HUES64 (cell line): Measurements from ENCODE around the gene RAD23B.

Experiments
- H3K27ac ChIP-seq: 2 replicates; pipeline ENCODE4 v1.7.0; 2013; ENCODE audit warnings: low read depth, low read length, inconsistent platforms
- H3K27me3 ChIP-seq: 2 replicates; pipeline ENCODE4 v1.6.1; 2013; ENCODE audit warnings: mild to moderate bottlenecking, low read length; ENCODE audit not compliant: insufficient read depth
- H3K36me3 ChIP-seq: 2 replicates; pipeline ENCODE4 v1.6.1; 2013; ENCODE audit warnings: mild to moderate bottlenecking, low read length; ENCODE audit not compliant: insufficient read depth
- H3K4me1 ChIP-seq: 2 replicates; pipeline ENCODE4 v1.6.1; 2013; ENCODE audit warnings: mild to moderate bottlenecking, low read length, moderate library complexity; ENCODE audit not compliant: insufficient read depth
- H3K4me3 ChIP-seq: 2 replicates; pipeline ENCODE4 v1.5.1; 2013; ENCODE audit warnings: mild to moderate bottlenecking, low read length, moderate library complexity
- H3K9ac ChIP-seq: 2 replicates; pipeline ENCODE4 v1.6.1; 2013; ENCODE audit warnings: mild to moderate bottlenecking, low read depth, low read length
- H3K9me3 ChIP-seq: 2 replicates; pipeline ENCODE4 v1.6.1; 2013; ENCODE audit warnings: low read depth, low read length; ENCODE audit not compliant: insufficient read depth
- WGBS: fragments of 150-250, 120-280 bp; methylation state at CpG from one replicate; pipeline ENCODE4 v1.1.7; 2013; ENCODE audit warnings: missing lambda C conversion rate; 5-methylcytosine and 5-hydroxymethylcytosine counted together

Gene RAD23B

DNA sequence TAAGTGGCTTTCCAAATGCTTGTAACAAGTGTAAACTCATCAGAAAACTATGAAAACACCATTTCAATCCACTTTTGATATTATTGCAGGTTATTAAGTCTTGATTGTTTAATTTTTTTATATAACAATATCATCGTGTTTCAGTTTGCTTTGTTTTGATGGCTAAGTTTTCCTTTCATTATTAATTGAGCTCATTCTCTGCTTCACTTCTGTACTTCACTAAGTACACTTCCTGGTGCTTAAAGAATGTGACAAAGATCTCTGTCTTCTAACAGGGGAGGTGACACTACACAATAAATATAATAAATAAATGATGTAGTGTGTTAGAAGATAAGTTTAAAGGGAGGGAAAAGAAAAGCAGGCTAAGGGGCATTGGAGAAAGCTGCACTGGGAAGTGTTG is 13.0 kb upstream of the RAD23B start:
- Histone ChIP-seq H3K36me3 (no peaks in the 10 kb centered on the region), H3K27me3 (no peaks in the 10 kb centered on the region), H3K27ac (no peak overlapping the region), H3K4me3 (no peak overlapping the region), H3K9me3 (peaks cover 5% of the 10 kb centered on the region), H3K9ac (no peak overlapping the region), H3K4me1 (no peaks in the 10 kb centered on the region)
- WGBS, result no CpG with 5 or more reads among the region's 1 CpG

DNA sequence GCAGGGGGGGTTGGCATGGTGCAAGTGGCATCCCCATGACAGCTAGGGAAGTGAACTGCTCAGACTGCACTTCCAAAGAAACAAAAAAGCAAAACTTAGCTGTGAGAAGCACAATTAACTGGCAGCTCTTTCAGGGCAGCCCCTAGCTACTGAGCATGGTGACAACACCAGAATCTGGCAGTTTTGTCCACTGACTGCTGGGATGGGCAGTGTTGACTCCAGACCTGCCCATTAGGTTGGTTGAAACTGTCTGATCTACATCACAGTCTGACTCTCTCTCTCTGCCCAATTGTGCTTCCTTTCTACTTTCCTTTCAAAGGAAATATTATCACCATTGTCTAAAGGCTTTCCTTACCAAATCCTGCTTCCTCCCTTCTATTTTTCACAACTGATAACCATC is 12.5 kb upstream of the RAD23B start:
- no peaks in the 10 kb centered on the region for H3K27me3 ChIP-seq
- no peak overlapping the region for H3K4me3 ChIP-seq
- H3K4me1 ChIP-seq, result no peaks in the 10 kb centered on the region
- H3K9me3 ChIP-seq, result no peaks in the 10 kb centered on the region
- H3K27ac ChIP-seq, result no peak overlapping the region
- no peaks in the 10 kb centered on the region for H3K36me3 ChIP-seq
- no peak overlapping the region for H3K9ac ChIP-seq

DNA sequence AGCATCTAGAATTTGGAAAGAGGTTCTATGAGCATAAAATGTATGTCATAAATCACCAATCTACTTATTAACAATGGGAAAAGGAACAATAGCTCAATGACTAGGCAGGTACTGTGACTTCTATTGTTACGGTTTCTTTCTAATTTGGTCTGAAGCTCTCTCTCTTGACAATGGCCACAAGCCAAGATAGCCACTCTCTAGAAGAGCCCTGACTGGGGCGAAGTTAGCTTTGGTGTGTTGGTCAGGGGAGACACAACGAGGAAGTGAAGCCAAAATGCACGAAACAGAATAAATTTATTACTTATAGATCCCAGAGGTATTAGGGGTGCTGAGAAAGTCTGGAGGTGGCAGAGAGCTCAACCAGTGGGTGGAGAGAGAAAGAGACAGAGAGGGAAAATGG is 9.4 kb upstream of the RAD23B start:
- no peak overlapping the region for H3K4me3 ChIP-seq
- 0 out of 2 replicates have a peak, but pooled peaks cover 2% of the 10 kb centered on the region for H3K4me1 ChIP-seq
- no peaks in the 10 kb centered on the region for H3K27me3 ChIP-seq
- no peaks in the 10 kb centered on the region for H3K36me3 ChIP-seq
- H3K27ac ChIP-seq, result no peak overlapping the region
- 97% methylated on average over 2 of the region's 4 CpGs for WGBS
- H3K9ac ChIP-seq, result no peak overlapping the region
- no peaks in the 10 kb centered on the region for H3K9me3 ChIP-seq

DNA sequence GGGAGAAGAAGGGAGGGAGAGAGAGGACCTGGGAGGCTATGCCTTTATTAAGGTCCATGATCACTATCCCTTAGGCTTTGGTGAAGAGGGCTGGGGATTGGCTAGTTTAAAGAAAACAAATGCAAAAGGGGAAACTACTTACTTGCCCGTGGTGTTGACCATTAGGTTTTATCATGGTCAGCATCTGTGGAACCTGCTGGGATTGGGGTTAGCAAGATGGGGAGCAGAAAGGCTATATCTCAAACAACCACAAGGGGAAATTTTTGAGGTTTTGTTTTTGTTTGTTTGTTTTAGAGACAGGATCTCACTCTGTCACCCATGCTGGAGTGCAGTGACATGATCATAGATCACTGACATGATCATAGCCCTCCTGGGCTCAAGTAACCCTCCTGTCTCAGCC is 9.0 kb upstream of the RAD23B start:
- 74% methylated on average over 1 of the region's 1 CpG for WGBS
- H3K4me3 ChIP-seq, result no peak overlapping the region
- H3K9ac ChIP-seq, result no peak overlapping the region
- no peak overlapping the region for H3K27ac ChIP-seq
- 0 out of 2 replicates have a peak, but pooled peaks cover 2% of the 10 kb centered on the region for H3K4me1 ChIP-seq
- H3K36me3 ChIP-seq, result no peaks in the 10 kb centered on the region
- H3K27me3 ChIP-seq, result no peaks in the 10 kb centered on the region
- no peaks in the 10 kb centered on the region for H3K9me3 ChIP-seq

DNA sequence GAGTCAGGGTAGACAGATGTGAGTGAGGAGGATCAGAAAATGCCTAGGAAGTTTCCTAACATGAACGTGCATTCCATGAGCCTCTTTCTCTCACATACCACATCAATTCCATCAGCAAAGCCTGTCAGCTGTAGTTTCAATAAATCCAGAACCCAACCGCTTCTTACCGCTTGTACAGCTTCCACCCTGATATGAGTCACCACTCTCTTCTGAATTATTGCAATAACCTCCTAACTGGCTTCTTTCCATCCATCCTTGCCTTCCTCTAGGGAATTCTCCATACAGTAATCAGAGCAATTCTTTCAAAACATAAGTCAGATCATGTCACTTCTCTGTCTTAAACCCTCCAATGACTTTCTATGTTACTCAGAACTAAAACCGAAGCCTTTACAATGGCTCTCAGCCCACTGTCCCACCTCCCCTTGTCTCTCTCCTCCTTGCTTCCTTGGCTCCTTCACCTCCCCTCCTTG is 8.1 kb upstream of the RAD23B start:
- Histone ChIP-seq H3K36me3 (no peaks in the 10 kb centered on the region), H3K9ac (no peak overlapping the region), H3K27me3 (no peaks in the 10 kb centered on the region), H3K9me3 (no peaks in the 10 kb centered on the region), H3K27ac (no peak overlapping the region), H3K4me3 (no peak overlapping the region), H3K4me1 (0 out of 2 replicates have a peak, but pooled peaks cover 2% of the 10 kb centered on the region)
- WGBS, result 90% methylated on average over 4 of the region's 4 CpGs

DNA sequence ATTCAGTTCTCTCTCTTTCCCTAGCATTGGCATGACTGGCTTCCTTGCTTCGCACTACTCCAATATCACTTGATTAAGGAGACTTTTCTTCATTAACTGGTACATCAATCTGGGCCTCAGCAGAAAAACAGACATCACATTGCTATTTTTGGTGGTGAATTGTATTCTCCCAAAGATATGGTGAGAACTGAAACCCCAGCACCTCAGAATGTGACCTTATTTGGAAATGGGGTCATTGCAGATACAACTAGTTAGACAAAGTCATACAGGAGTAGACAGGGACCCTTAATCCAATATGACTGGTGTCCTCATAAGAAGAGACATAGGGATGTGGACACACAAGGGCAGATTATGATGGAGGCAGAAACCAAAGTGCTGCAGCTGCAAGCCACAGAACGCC is 7.5 kb upstream of the RAD23B start:
- H3K4me3 ChIP-seq, result no peak overlapping the region
- WGBS, result 91% methylated on average over 2 of the region's 2 CpGs
- no peaks in the 10 kb centered on the region for H3K9me3 ChIP-seq
- no peak overlapping the region for H3K9ac ChIP-seq
- no peaks in the 10 kb centered on the region for H3K27me3 ChIP-seq
- H3K36me3 ChIP-seq, result no peaks in the 10 kb centered on the region
- no peak overlapping the region for H3K27ac ChIP-seq
- H3K4me1 ChIP-seq, result 0 out of 2 replicates have a peak, but pooled peaks cover 2% of the 10 kb centered on the region

DNA sequence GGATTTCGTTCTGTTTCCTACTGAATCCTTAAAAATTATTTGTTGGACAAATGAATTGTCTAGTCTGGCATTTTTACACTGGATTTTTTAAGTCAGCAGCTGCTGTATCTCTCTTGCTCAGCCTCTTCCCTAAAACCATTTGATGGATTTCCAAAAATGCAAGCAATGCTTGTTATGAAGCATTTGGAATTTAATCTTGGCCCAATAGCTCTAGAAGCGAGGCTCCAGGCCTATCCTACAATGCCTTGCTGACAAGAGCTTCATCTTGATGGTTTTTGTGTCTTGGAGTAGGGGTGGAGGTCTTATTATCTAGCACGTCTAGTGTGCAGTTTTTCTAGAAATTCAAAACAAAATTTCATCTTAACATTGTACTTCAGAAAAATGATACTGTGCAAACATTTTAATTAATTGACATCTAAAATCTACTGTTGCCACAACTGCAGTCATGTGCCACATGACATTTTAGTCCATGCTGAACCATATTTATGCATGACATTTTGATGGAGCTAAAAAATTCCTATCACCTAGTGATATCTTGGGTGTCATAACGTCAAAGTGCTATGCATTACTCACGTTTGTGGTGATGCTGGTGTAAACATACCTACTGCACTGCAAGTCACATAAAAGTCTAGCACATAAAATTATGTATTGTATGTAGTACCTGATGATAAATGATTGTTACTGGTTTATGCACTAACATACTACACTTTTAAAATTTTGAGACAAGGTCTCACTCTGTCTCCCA is 5.9 kb upstream of the RAD23B start:
- no peaks in the 10 kb centered on the region for H3K36me3 ChIP-seq
- H3K9me3 ChIP-seq, result no peaks in the 10 kb centered on the region
- no peaks in the 10 kb centered on the region for H3K27me3 ChIP-seq
- H3K27ac ChIP-seq, result no peak overlapping the region
- H3K9ac ChIP-seq, result no peak overlapping the region
- H3K4me3 ChIP-seq, result no peak overlapping the region
- 94% methylated on average over 5 of the region's 5 CpGs for WGBS
- H3K4me1 ChIP-seq, result peaks cover 6% of the 10 kb centered on the region

DNA sequence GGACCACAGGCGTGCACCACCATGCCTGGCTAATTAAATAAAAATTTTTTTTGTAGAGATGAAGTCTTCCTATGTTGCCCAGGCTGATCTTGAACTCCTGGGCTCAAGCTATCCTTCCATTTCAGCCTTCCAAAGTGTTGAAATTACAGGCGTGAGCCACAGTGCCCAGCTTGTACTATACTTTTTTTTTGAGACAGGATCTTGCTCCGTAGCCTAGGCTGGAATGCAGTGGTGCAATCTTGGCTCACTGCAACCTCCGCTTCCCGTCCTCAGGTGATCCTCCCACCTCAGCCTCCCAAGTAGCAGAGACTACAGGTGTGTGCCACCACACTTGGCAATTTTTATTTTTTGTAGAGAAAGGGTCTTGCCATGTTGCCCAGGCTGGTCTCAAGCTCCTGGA is 5.3 kb upstream of the RAD23B start:
- Histone ChIP-seq H3K9me3 (no peaks in the 10 kb centered on the region), H3K4me1 (peaks cover 9% of the 10 kb centered on the region), H3K4me3 (no peak overlapping the region), H3K27ac (no peak overlapping the region), H3K9ac (no peak overlapping the region), H3K36me3 (no peaks in the 10 kb centered on the region), H3K27me3 (no peaks in the 10 kb centered on the region)
- 97% methylated on average over 4 of the region's 5 CpGs for WGBS

DNA sequence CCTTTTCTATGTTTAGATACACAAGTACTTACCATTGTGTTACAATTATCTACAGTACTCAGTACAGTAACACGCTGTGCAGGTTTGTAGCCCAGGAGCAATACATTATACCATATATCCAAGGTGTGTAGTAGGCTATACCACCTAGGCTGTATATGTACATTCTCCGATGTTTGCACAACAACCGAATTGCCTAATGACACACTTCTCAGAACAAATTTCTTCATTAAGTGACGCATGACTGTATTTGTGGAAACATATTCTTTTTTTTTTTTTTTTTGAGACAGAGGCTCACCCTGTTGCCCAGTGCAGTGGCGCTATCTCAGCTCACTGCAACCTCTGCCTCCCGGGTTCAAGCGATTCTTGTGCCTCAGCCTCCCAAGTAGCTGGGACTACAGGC is 4.0 kb upstream of the RAD23B start:
- H3K27me3 ChIP-seq, result no peaks in the 10 kb centered on the region
- no peaks in the 10 kb centered on the region for H3K9me3 ChIP-seq
- WGBS, result 97% methylated on average over 7 of the region's 7 CpGs
- no peak overlapping the region for H3K4me3 ChIP-seq
- no peaks in the 10 kb centered on the region for H3K36me3 ChIP-seq
- H3K27ac ChIP-seq, result no peak overlapping the region
- no peak overlapping the region for H3K9ac ChIP-seq
- peaks cover 9% of the 10 kb centered on the region for H3K4me1 ChIP-seq

DNA sequence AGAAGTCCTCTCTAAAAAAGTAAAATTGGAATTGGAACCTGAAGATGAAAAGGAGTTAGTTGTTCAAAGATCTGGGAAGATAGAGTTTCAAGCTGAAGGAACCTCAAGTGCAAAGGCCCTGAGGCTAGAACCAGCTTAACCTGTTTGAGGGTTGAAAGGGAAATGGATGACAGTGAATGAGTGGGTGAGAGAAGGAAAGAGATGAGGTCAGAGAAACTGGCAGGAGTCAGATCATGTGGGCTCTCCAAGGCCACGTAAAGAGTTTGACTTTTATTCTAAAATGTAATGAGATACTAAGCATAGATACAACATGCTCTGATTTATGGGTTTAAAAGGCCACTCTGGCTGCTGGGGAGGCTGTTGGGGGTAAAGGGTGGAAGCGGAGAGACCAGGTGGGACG is 2.5 kb upstream of the RAD23B start:
- Histone ChIP-seq H3K27ac (no peak overlapping the region), H3K36me3 (no peaks in the 10 kb centered on the region), H3K9me3 (no peaks in the 10 kb centered on the region), H3K9ac (no peak overlapping the region), H3K27me3 (no peaks in the 10 kb centered on the region), H3K4me1 (peaks cover 15% of the 10 kb centered on the region), H3K4me3 (no peak overlapping the region)
- 90% methylated on average over 3 of the region's 3 CpGs for WGBS

DNA sequence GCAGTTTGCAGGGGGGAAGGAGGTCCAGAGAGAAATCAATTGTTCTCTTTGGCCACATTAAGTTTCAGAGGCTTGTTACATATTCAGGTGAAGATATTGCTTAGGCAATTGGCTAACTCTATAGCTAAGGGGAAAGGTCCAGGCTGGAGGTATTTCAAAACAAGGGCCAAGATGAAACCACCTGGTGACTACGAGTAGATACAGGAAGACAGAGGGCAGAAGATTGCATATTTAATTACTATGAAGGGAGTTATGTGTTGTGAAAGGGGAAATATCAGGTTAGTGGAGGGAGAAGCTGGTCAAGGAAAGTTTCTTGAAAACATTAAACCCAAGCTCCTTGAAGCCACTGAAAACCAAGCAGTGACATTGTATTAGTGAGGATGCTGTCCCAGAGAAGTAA is 1.9 kb upstream of the RAD23B start:
- Histone ChIP-seq H3K27ac (no peak overlapping the region), H3K9ac (no peak overlapping the region), H3K4me3 (no peak overlapping the region), H3K36me3 (0 out of 2 replicates have a peak, but pooled peaks cover 2% of the 10 kb centered on the region), H3K27me3 (no peaks in the 10 kb centered on the region), H3K4me1 (peaks cover 21% of the 10 kb centered on the region), H3K9me3 (no peaks in the 10 kb centered on the region)
- WGBS, result 73% methylated on average over 1 of the region's 1 CpG
